ENCODE results near the gene PLCE1.

- TF ChIP-seq CTCF (IDR thresholded peaks at IDR 0.05) (no peak), EP300 (IDR thresholded peaks at IDR 0.05) (no peak), POLR2A (IDR thresholded peaks at IDR 0.05) (no peak), POLR2AphosphoS5 (IDR thresholded peaks at IDR 0.05) (no peak)
Measured at GRCh38 chr10:93968540-93968945, 25.2 kb upstream of the PLCE1 start.

Measured in gastroesophageal sphincter (tissue), 3 donors.